Activated CD4-positive, alpha-beta T cell treated with anti-CD3 and anti-CD28 coated beads, Interleukin-2, amount 10 ng/mL, durations not matched to agents 7 days and 5 days (primary cell): Measurements from ENCODE around the gene EHD3. TPM values are rescaled to one million over a fixed set of nuclear protein-coding genes. Genes with fewer than 3 reads are reported as not detected.

Experiments
- CTCF ChIA-PET: fragments of 350-600 bp; sonication (Branson Sonifier 250); formaldehyde crosslinking; loops from one replicate; lab custom pipeline; 2021; ENCODE audit warnings: antibody characterized with exemption; lab: Charles Lee
- POLR2A ChIA-PET: fragments of 350-600 bp; sonication (Branson Sonifier 250); formaldehyde crosslinking; loops from one replicate; lab custom pipeline; 2021; ENCODE audit warnings: antibody characterized with exemption; lab: Charles Lee
- DNase-seq: peaks from one replicate; pipeline ENCODE4 v3.0.0-alpha.2; 2020
- H3K27ac Mint-ChIP-seq: one replicate; pipeline ENCODE4 v1.8.0; 2021; ENCODE audit warnings: mild to moderate bottlenecking, moderate library complexity, mixed read lengths
- H3K27me3 Mint-ChIP-seq: one replicate; pipeline ENCODE4 v1.8.0; 2021; ENCODE audit warnings: mixed read lengths
- H3K36me3 Mint-ChIP-seq: one replicate; pipeline ENCODE4 v1.8.0; 2021; ENCODE audit warnings: low read depth, mixed read lengths
- H3K4me1 Mint-ChIP-seq: one replicate; pipeline ENCODE4 v1.8.0; 2021; ENCODE audit warnings: mixed read lengths
- H3K4me3 Mint-ChIP-seq: one replicate; pipeline ENCODE4 v1.8.0; 2021; ENCODE audit warnings: mild to moderate bottlenecking, moderate library complexity, mixed read lengths
- H3K9me3 Mint-ChIP-seq: one replicate; pipeline ENCODE4 v1.8.0; 2021; ENCODE audit warnings: mixed read lengths
- total RNA-seq, 2 experiments: library from RNA; stranded (reverse); gene quantifications; one replicate each; pipeline ENCODE4 v1.2.3, GENCODE V29; 2021

Gene EHD3
- total RNA-seq, 2 experiments from 2014 or later = 0.44 to 0.50 TPM

GRCh38 chr2:31254237-31255203 lies 20.6 kb downstream of the EHD3 start:
- no peaks in the 10 kb centered on the region for H3K4me1 Mint-ChIP-seq
- CTCF ChIA-PET = no interaction called here
- no peak for DNase-seq
- H3K36me3 Mint-ChIP-seq = no peaks in the 10 kb centered on the region
- POLR2A ChIA-PET = no interaction called here
- H3K27me3 Mint-ChIP-seq = no peaks in the 10 kb centered on the region
- no peak overlapping the region for H3K4me3 Mint-ChIP-seq
- no peaks in the 10 kb centered on the region for H3K9me3 Mint-ChIP-seq
- H3K27ac Mint-ChIP-seq = no peak overlapping the region

GRCh38 chr2:31255911-31256571 lies 22.1 kb downstream of the EHD3 start:
- Mint-ChIP-seq H3K4me1 (no peaks in the 10 kb centered on the region), H3K27ac (no peak overlapping the region), H3K27me3 (no peaks in the 10 kb centered on the region)

GRCh38 chr2:31256611-31257382 lies 22.8 kb downstream of the EHD3 start:
- H3K36me3 Mint-ChIP-seq = no peaks in the 10 kb centered on the region

More at GRCh38 chr2:31255911-31256571, 22.1 kb downstream of the EHD3 start:
- ChIA-PET POLR2A (no interaction called here), CTCF (no interaction called here)
- Mint-ChIP-seq H3K4me3 (no peak overlapping the region), H3K9me3 (no peaks in the 10 kb centered on the region), H3K36me3 (no peaks in the 10 kb centered on the region)
- DNase-seq = no peak

GRCh38 chr2:31258351-31258750 lies 24.4 kb downstream of the EHD3 start:
- POLR2A ChIA-PET = no interaction called here
- Mint-ChIP-seq H3K27me3 (no peaks in the 10 kb centered on the region), H3K4me1 (no peaks in the 10 kb centered on the region), H3K27ac (no peak overlapping the region), H3K4me3 (no peak overlapping the region), H3K9me3 (no peaks in the 10 kb centered on the region), H3K36me3 (no peaks in the 10 kb centered on the region)
- CTCF ChIA-PET = interaction anchor here (1.4 to 1.9 kb wide), 2 partner anchors 17 to 54 kb away, joined by 4 to 5 read pairs; no protein-coding TSS in a partner anchor
- DNase-seq = no peak

More at GRCh38 chr2:31256611-31257382, 22.8 kb downstream of the EHD3 start:
- ChIA-PET POLR2A (no interaction called here), CTCF (no interaction called here)
- H3K9me3 Mint-ChIP-seq = no peaks in the 10 kb centered on the region
- no peak overlapping the region for H3K4me3 Mint-ChIP-seq
- H3K4me1 Mint-ChIP-seq = no peaks in the 10 kb centered on the region
- H3K27me3 Mint-ChIP-seq = no peaks in the 10 kb centered on the region
- H3K27ac Mint-ChIP-seq = no peak overlapping the region
- no peak for DNase-seq

GRCh38 chr2:31259075-31259474 lies 25.1 kb downstream of the EHD3 start:
- no peak overlapping the region for H3K4me3 Mint-ChIP-seq
- H3K9me3 Mint-ChIP-seq = no peaks in the 10 kb centered on the region
- no peaks in the 10 kb centered on the region for H3K4me1 Mint-ChIP-seq
- H3K36me3 Mint-ChIP-seq = no peaks in the 10 kb centered on the region
- H3K27me3 Mint-ChIP-seq = no peaks in the 10 kb centered on the region
- no peak overlapping the region for H3K27ac Mint-ChIP-seq
- DNase-seq = no peak
- CTCF ChIA-PET = interaction anchor here (1.9 kb wide), 1 partner anchor 16 kb away, joined by 5 read pairs; no protein-coding TSS in a partner anchor
- POLR2A ChIA-PET = no interaction called here

GRCh38 chr2:31260870-31261269 lies 26.9 kb downstream of the EHD3 start:
- Mint-ChIP-seq H3K9me3 (no peaks in the 10 kb centered on the region), H3K27ac (no peak overlapping the region), H3K36me3 (no peaks in the 10 kb centered on the region), H3K4me3 (no peak overlapping the region), H3K4me1 (no peaks in the 10 kb centered on the region), H3K27me3 (no peaks in the 10 kb centered on the region)
- ChIA-PET CTCF (interaction anchor here (0.7 kb wide), 1 partner anchor 34 kb away, joined by 3 read pairs; no protein-coding TSS in a partner anchor), POLR2A (no interaction called here)
- DNase-seq = no peak

GRCh38 chr2:31263636-31264190 lies 29.8 kb downstream of the EHD3 start:
- H3K27ac Mint-ChIP-seq = no peak overlapping the region
- H3K27me3 Mint-ChIP-seq = no peaks in the 10 kb centered on the region
- CTCF ChIA-PET = no interaction called here
- DNase-seq = no peak
- POLR2A ChIA-PET = no interaction called here
- no peaks in the 10 kb centered on the region for H3K9me3 Mint-ChIP-seq
- H3K36me3 Mint-ChIP-seq = no peaks in the 10 kb centered on the region
- H3K4me1 Mint-ChIP-seq = no peaks in the 10 kb centered on the region
- H3K4me3 Mint-ChIP-seq = no peak overlapping the region

GRCh38 chr2:31265234-31265633 lies 31.3 kb downstream of the EHD3 start:
- no peak overlapping the region for H3K27ac Mint-ChIP-seq
- POLR2A ChIA-PET = no interaction called here
- H3K27me3 Mint-ChIP-seq = no peaks in the 10 kb centered on the region
- H3K4me1 Mint-ChIP-seq = no peaks in the 10 kb centered on the region
- H3K4me3 Mint-ChIP-seq = no peak overlapping the region
- CTCF ChIA-PET = no interaction called here
- DNase-seq = no peak
- no peaks in the 10 kb centered on the region for H3K36me3 Mint-ChIP-seq
- no peaks in the 10 kb centered on the region for H3K9me3 Mint-ChIP-seq

GRCh38 chr2:31266804-31267203 lies 32.9 kb downstream of the EHD3 start:
- no peaks in the 10 kb centered on the region for H3K27me3 Mint-ChIP-seq

GRCh38 chr2:31267437-31268120 lies 33.6 kb downstream of the EHD3 start:
- Mint-ChIP-seq H3K4me3 (no peak overlapping the region), H3K9me3 (no peaks in the 10 kb centered on the region), H3K27ac (no peak overlapping the region), H3K36me3 (no peaks in the 10 kb centered on the region), H3K27me3 (no peaks in the 10 kb centered on the region), H3K4me1 (no peaks in the 10 kb centered on the region)
- DNase-seq = no peak
- POLR2A ChIA-PET = no interaction called here
- CTCF ChIA-PET = interaction anchor here (0.9 kb wide), 1 partner anchor 18 kb away, joined by 3 read pairs; no protein-coding TSS in a partner anchor

More at GRCh38 chr2:31266804-31267203, 32.9 kb downstream of the EHD3 start:
- ChIA-PET CTCF (interaction anchor here (0.9 kb wide), 1 partner anchor 18 kb away, joined by 3 read pairs; no protein-coding TSS in a partner anchor), POLR2A (no interaction called here)
- Mint-ChIP-seq H3K4me3 (no peak overlapping the region), H3K36me3 (no peaks in the 10 kb centered on the region), H3K27ac (no peak overlapping the region), H3K4me1 (no peaks in the 10 kb centered on the region), H3K9me3 (no peaks in the 10 kb centered on the region)
- DNase-seq = no peak

GRCh38 chr2:31268344-31268743 lies 34.4 kb downstream of the EHD3 start:
- ChIA-PET POLR2A (no interaction called here), CTCF (no interaction called here)
- H3K27me3 Mint-ChIP-seq = no peaks in the 10 kb centered on the region

GRCh38 chr2:31269087-31269486 lies 35.1 kb downstream of the EHD3 start:
- Mint-ChIP-seq H3K4me3 (no peak overlapping the region), H3K27ac (no peak overlapping the region), H3K27me3 (peaks cover 4% of the 10 kb centered on the region), H3K36me3 (no peaks in the 10 kb centered on the region), H3K4me1 (no peaks in the 10 kb centered on the region), H3K9me3 (no peaks in the 10 kb centered on the region)
- no peak for DNase-seq
- ChIA-PET CTCF (no interaction called here), POLR2A (no interaction called here)

More at GRCh38 chr2:31268344-31268743, 34.4 kb downstream of the EHD3 start:
- Mint-ChIP-seq H3K27ac (no peak overlapping the region), H3K9me3 (no peaks in the 10 kb centered on the region), H3K4me1 (no peaks in the 10 kb centered on the region), H3K36me3 (no peaks in the 10 kb centered on the region), H3K4me3 (no peak overlapping the region)
- DNase-seq = no peak
